Left hindlimb (tissue), 1 donor: Measurements from ENCODE around the gene PTPRM.
A peak's percentile ranks its signal among the peaks of the same experiment; 100 is the strongest.
"Not testable (repeated sequence)": the region's sequence is repeated elsewhere in the genome, so short reads cannot be mapped to it uniquely, and the experiment has no call there.

Experiments used
- DNase-seq: peaks from one replicate; pipeline ENCODE4 v3.0.0-alpha.2; 2018

PTPRM gene

GRCh38 chr18:7729868-7730267 is 162.8 kb downstream of the PTPRM start:
- no peak for DNase-seq

GRCh38 chr18:7730682-7731081 is 163.6 kb downstream of the PTPRM start:
- DNase-seq = no peak

GRCh38 chr18:7733642-7734041 is 166.5 kb downstream of the PTPRM start:
- no peak for DNase-seq

GRCh38 chr18:7735196-7735595 is 168.1 kb downstream of the PTPRM start:
- DNase-seq = no peak

GRCh38 chr18:7735626-7736175 is 168.6 kb downstream of the PTPRM start:
- DNase-seq = no peak

- not testable (repeated sequence) for DNase-seq
Observed at GRCh38 chr18:7736526-7736925, 169.4 kb downstream of the PTPRM start.

- no peak for DNase-seq
Observed at GRCh38 chr18:7737550-7737949, 170.4 kb downstream of the PTPRM start.

- DNase-seq = peak; percentile 47
Observed at GRCh38 chr18:7740821-7741220, 173.7 kb downstream of the PTPRM start.

GRCh38 chr18:7741640-7742039 is 174.5 kb downstream of the PTPRM start:
- no peak for DNase-seq

- peak; percentile 36 for DNase-seq
Observed at GRCh38 chr18:7742224-7742623, 175.1 kb downstream of the PTPRM start.

- no peak for DNase-seq
Observed at GRCh38 chr18:7743256-7743655, 176.1 kb downstream of the PTPRM start.

GRCh38 chr18:7746106-7746505 is 179.0 kb downstream of the PTPRM start:
- no peak for DNase-seq

- no peak for DNase-seq
Observed at GRCh38 chr18:7748251-7749007, 181.3 kb downstream of the PTPRM start.

- no peak for DNase-seq
Observed at GRCh38 chr18:7749008-7749405, 181.9 kb downstream of the PTPRM start.

GRCh38 chr18:7749510-7749981 is 182.4 kb downstream of the PTPRM start:
- no peak for DNase-seq

GRCh38 chr18:7750095-7750663 is 183.1 kb downstream of the PTPRM start:
- DNase-seq = no peak

- no peak for DNase-seq
Observed at GRCh38 chr18:7750966-7751365, 183.8 kb downstream of the PTPRM start.

- no peak for DNase-seq
Observed at GRCh38 chr18:7754258-7754657, 187.1 kb downstream of the PTPRM start.

- DNase-seq = no peak
Observed at GRCh38 chr18:7754725-7755181, 187.6 kb downstream of the PTPRM start.

GRCh38 chr18:7755753-7756475 is 188.8 kb downstream of the PTPRM start:
- no peak for DNase-seq

- no peak for DNase-seq
Observed at GRCh38 chr18:7757175-7757574, 190.1 kb downstream of the PTPRM start.

- DNase-seq = no peak
Observed at GRCh38 chr18:7758764-7759163, 191.6 kb downstream of the PTPRM start.
